ENCODE data around the gene REV3L.
"Not testable (repeated sequence)": the region's sequence is repeated elsewhere in the genome, so short reads cannot be mapped to it uniquely, and the experiment has no call there.

REV3L gene

DNA sequence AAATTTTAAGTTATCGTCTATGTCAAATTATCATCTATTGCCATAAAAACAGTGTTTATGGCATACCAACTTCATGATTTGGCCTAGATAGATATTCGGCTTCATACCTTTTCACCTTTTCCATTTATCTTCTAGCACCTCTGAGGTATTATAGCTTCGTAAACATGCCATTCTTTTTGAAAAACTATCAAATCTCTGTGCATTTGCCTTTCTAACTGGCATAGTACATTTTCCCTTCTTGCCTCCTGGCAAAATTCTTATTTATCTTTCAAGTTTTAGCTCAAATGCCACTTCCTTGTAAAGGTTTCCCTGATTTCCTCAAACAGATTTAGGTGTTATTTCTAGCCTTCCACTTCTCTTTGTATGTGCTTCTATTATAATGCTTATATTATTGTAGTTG, 7.0 kb upstream of the REV3L start:
- no peak for DNase-seq

- DNase-seq: no peak
Measured at GRCh38 chr6:111487661-111488060, 4.6 kb upstream of the REV3L start.

DNA sequence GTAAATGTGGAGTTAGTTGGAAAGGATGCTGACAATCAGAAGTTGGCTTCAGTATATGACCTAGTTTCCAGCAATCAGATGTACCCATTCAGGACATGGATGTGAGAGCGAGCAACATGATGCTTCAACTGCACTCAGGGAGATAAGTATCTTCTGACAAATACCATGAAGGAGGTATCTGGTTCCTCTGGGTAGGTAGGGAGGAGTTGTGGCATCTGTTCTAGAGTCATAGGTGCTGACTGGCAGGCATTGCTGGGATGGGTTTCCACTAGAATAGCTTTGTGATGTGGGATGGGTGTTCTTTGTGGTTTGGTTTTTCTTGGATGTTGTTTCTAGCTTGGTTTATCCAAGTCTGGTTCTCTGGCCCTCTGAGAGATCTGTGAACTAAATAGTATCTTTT, 3.9 kb upstream of the REV3L start:
- DNase-seq: peak in 1 of 3 experiments; percentile 9

- no peak for DNase-seq
Measured at GRCh38 chr6:111486475-111486874, 3.5 kb upstream of the REV3L start.

DNA sequence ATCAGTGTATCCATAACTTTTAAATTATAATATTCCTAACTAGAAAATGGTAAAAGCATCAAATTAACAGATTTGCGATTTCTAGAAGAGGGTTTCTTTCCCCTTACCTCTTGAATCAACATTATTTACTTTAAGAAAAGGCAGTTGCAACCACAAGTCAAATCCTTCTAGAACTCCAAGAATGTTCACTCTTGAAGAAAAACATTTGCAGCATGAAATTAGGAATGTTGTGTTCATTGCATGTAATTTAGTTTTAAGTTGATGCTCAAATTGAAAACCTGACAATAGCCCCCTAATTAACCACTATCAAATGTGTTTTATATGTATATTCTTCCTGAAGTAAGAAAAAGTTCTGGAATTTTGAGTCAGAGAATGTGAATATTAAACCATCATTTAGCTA, 2.3 kb upstream of the REV3L start:
- DNase-seq: peak in 1 of 3 experiments; percentile 32

DNA sequence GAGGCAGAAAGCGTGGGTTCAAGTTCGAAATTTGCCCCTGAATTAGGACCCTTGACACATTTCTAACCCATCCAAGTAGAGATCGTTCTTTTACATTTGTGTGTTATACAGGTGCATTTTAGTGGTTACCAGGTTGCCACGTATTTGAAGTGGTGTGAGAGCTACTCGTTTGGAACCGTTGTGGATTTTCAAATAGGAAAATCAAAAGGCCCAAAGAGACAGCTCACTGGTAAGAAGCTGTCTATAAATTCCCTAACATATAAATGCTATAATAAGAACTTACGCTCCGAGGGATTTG, 1.6 kb upstream of the REV3L start:
- DNase-seq: peak; percentile 39 to 77 (median 62)

- peak; percentile 93 to 97 (median 96) for DNase-seq
Measured at GRCh38 chr6:111483736-111484632, 966 bp upstream of the REV3L start.

GRCh38 chr6:111482188-111482958, 645 bp downstream of the REV3L start:
- DNase-seq: peak; percentile 57 to 87 (median 82)

DNA sequence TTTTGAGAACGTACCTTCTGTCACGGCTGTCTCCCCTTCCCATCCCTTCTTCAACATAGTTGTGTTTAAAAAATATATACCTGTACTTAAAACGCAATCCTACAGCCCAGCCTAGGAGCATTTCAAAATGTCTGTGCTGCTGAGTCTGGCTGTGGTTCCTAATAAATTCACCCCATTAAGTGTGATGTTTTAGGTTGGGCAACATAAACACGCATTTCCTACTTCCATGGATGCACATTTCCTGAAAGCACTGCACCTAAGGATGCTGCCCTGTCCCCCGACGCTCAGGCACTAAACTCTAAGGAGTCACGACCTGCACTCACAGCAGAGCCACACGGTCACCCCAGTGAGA, 1.2 kb downstream of the REV3L start:
- DNase-seq: no peak

- peak; percentile 28 to 65 (median 37) for DNase-seq
Measured at GRCh38 chr6:111480988-111481822, 1.8 kb downstream of the REV3L start.

DNA sequence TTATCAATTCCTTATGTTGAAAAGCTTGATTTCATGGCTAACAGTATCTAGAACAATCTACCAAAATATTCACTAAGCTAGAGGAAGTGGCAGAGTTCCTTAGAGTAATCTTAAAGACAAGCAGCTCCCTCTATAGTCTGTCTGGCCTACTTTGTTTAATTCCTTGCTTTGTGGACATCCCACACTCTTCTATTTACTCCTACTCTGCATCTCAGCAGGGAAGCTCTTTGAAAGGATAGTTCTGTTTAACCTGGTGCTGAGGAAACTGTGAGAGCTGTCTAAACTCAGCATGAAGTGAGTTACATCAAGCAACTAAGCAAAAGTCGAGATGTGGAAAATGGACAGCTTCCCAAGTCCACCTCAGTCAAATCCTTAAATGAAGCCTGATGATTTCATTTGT, 4.3 kb downstream of the REV3L start:
- peak; percentile 45 to 90 (median 57) for DNase-seq

DNA sequence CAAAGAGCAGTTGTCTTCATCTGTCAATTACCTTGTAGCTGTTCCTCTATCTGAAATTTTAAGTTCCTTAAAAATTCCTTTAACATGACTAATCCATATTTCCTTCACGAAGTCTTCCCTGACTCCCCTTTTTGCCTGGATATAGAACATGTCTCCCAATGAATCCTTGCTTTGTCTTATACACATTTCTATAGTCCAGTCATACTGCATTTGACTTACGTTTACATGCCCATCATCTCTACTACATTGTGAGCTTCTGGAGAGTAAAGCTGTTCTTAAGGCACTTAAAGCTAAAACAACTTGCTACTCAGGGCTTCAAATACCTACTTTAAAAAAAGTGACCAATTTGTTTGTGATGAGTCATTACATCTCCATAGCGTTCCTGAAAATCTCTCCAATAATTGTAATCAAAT, 4.9 kb downstream of the REV3L start:
- peak in 2 of 3 experiments; percentile 6 to 8 for DNase-seq

DNA sequence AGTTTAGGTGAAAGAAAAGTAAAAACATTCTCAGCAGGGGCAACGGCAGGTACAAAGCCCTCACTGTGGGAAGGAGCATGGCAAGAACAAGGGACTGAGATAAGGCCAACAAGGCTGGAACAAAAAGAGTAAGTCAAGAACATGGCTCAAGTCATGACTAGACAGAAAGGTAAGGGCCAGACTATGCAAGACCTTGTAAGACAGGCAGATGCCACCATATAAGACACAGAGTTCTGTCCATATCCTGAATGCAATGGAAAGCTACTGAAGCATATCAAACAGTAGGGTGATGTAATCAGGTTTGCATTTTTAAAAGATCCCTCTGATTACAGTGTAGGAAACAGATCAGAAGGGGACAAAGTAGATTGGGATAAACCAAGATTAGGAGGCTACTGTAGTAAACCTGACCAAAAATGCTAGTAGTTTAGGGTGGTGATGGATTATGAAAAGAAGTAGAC, 5.5 kb downstream of the REV3L start:
- peak in 1 of 3 experiments; percentile 5 for DNase-seq

GRCh38 chr6:111476061-111476460, 7.0 kb downstream of the REV3L start:
- DNase-seq: not testable (repeated sequence)

- no peak for DNase-seq
Measured at GRCh38 chr6:111474771-111475170, 8.2 kb downstream of the REV3L start.

DNA sequence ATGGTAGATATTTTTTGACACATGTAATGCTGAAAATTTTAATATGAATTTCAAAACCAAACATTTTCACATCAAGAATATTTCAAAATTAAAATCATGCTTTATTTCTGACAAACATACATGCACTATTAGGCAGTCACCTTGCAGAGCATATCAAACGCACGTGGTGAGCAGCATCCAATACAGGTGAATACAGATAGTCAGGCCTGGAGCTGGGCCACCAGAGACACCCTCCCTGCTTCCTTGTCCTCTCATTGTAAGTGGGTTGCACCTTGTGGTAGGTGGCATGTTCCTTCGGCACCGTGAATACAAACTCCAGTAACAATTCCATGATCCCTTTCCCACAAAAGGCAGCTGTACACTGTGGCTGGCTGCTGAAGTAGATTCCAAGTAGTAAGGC, 8.9 kb downstream of the REV3L start:
- DNase-seq: peak in 1 of 3 experiments; percentile 60

DNA sequence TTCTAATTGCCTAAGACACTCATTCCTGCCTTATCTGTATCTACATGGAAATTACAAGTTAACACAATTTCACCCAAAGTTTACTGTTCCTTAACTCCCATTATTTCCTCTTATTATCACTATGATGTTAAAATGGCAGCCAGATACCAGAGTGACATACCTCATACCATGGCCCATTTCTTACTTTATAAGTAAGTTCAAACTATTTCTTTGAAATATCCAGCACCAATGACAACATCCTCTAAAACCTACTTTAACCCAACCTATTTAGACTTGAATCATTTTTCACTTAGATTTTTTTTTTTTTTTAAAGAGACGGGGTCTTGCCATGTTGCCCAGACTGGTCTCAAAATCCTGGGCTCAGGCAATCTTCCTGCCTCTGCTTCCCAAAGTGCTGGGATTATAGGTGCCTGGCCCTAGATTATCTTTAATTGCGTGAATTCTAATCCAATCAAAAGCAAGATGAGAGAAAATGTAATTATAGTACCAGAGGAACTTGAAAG, 10.0 kb downstream of the REV3L start:
- DNase-seq: no peak

- DNase-seq: no peak
Measured at GRCh38 chr6:111471958-111472357, 11.1 kb downstream of the REV3L start.

GRCh38 chr6:111471533-111471932, 11.5 kb downstream of the REV3L start:
- DNase-seq: no peak

DNA sequence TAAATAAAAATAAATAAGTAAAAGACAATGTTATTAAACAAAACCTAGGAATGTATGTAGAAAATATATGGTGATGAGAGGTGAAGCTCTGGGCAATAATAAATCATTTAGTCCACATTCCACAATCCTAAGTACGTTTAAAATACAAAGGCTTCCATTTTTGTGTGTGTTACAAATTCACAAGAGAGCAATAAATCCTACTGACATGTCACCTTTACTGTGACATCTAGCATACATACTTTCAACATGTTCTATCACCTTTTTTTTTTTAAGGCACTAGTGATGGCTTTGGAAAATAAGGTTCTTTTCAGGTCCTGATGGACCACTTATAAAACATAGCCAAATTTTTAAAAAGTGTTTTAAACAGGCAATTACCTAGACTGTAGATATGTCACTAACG, 12.0 kb downstream of the REV3L start:
- DNase-seq: no peak

DNA sequence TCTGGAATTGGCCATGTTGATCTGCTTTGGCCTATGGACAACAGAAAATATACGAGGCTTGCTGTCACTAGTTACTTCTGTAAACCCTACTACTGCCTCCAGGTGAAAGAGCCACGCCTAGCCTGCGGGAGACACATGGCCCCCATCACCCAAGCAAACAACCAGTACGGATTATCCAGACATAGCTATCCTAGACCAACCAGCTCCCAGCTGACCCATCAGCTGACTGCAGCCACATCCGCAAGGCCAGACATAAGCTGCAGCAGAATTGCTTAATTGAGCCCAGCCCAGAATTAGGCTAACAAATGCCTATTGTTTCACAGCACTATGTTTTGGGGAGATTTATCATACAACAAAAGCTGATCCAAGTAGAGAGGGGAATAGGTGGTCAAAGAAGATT, 13.5 kb downstream of the REV3L start:
- DNase-seq: peak in 1 of 3 experiments; percentile 21

- no peak for DNase-seq
Measured at GRCh38 chr6:111468329-111469012, 14.5 kb downstream of the REV3L start.

Data from NCI-H1417 (cell line).